Measurements from ENCODE around the gene MICAL3.

Gene MICAL3

GRCh38 chr22:17950651-17951214, 73.6 kb downstream of the MICAL3 start:
- TF ChIP-seq CTCF (conservative IDR thresholded peaks at IDR 0.05; ENCODE audit: low read depth, low read length) = no peak
- no peak for DNase-seq (ENCODE audit: low read depth)
- no peak overlapping the region for H3K4me3 ChIP-seq (ENCODE audit: low read length)

GRCh38 chr22:17949642-17950473, 74.5 kb downstream of the MICAL3 start:
- DNase-seq (ENCODE audit: low read depth) = no peak
- TF ChIP-seq CTCF (conservative IDR thresholded peaks at IDR 0.05; ENCODE audit: low read depth, low read length) = no peak
- no peak overlapping the region for H3K4me3 ChIP-seq (ENCODE audit: low read length)

GRCh38 chr22:17948101-17948500, 76.3 kb downstream of the MICAL3 start:
- no peak overlapping the region for H3K4me3 ChIP-seq (ENCODE audit: low read length)
- no peak for TF ChIP-seq CTCF (conservative IDR thresholded peaks at IDR 0.05; ENCODE audit: low read depth, low read length)
- no peak for DNase-seq (ENCODE audit: low read depth)

GRCh38 chr22:17946662-17947367, 77.5 kb downstream of the MICAL3 start:
- no peak overlapping the region for H3K4me3 ChIP-seq (ENCODE audit: low read length)
- no peak for TF ChIP-seq CTCF (conservative IDR thresholded peaks at IDR 0.05; ENCODE audit: low read depth, low read length)
- no peak for DNase-seq (ENCODE audit: low read depth)

GRCh38 chr22:17945888-17946648, 78.3 kb downstream of the MICAL3 start:
- no peak overlapping the region for H3K4me3 ChIP-seq (ENCODE audit: low read length)
- no peak for DNase-seq (ENCODE audit: low read depth)

More at GRCh38 chr22:17945888-17946648, 78.3 kb downstream of the MICAL3 start:
- TF ChIP-seq CTCF (conservative IDR thresholded peaks at IDR 0.05; ENCODE audit: low read depth, low read length) = no peak

Data from retinal pigment epithelial cell (primary cell).